GM23338 (cell line): Measurements from ENCODE around the gene KLHL5. TPM values are rescaled to one million over a fixed set of nuclear protein-coding genes. Genes with fewer than 3 reads are reported as not detected.

Source experiments
- ATAC-seq: fragments of 200-7000 bp; cut with Tn5 transposase; 3 replicates; pipeline ENCODE4 v1.9.1; 2020
- DNase-seq: peaks from one replicate; pipeline ENCODE4 v3.0.0-alpha.2; 2015; ENCODE audit warnings: low spot score
- H2AFZ ChIP-seq: fragments of 200-600 bp; sonication (generic); 2 replicates; pipeline ENCODE4 v1.8.0; 2016; ENCODE audit warnings: antibody characterized with exemption, mild to moderate bottlenecking, moderate library complexity
- H3F3A ChIP-seq: fragments of 200-600 bp; sonication (generic); replicated peaks from 2 replicates; pipeline ENCODE4 v1.8.0; 2017; ENCODE audit warnings: antibody characterized with exemption, mixed run types, low read depth
- H3K27ac ChIP-seq: fragments of 200-600 bp; sonication (generic); 2 replicates; pipeline ENCODE4 v1.6.1; 2016; ENCODE audit warnings: low read depth
- H3K27me3 ChIP-seq: fragments of 200-600 bp; sonication (generic); 2 replicates; pipeline ENCODE4 v1.8.0; 2016; ENCODE audit warnings: mild to moderate bottlenecking, mixed run types, moderate library complexity; ENCODE audit not compliant: insufficient read depth
- H3K36me3 ChIP-seq: fragments of 200-600 bp; sonication (generic); 2 replicates; pipeline ENCODE4 v1.8.0; 2016; ENCODE audit warnings: mild to moderate bottlenecking; ENCODE audit not compliant: insufficient read depth
- H3K4me1 ChIP-seq: fragments of 200-600 bp; sonication (generic); 2 replicates; pipeline ENCODE4 v1.8.0; 2016; ENCODE audit warnings: mild to moderate bottlenecking, moderate library complexity; ENCODE audit not compliant: insufficient read depth
- H3K4me2 ChIP-seq: fragments of 200-600 bp; sonication (generic); 2 replicates; pipeline ENCODE4 v1.7.1; 2017; ENCODE audit warnings: mixed run types
- H3K4me3 ChIP-seq: fragments of 200-600 bp; sonication (generic); 2 replicates; pipeline ENCODE4 v1.6.1; 2016; ENCODE audit warnings: mixed run types
- H3K79me2 ChIP-seq: fragments of 200-600 bp; sonication (generic); replicated peaks from 2 replicates; pipeline ENCODE4 v1.8.0; 2017; ENCODE audit warnings: mild to moderate bottlenecking; ENCODE audit not compliant: insufficient read depth
- H3K9me2 ChIP-seq: fragments of 200-600 bp; sonication (generic); 2 replicates; pipeline ENCODE4 v1.8.0; 2017; ENCODE audit not compliant: insufficient read depth
- H4K20me1 ChIP-seq: fragments of 200-600 bp; sonication (generic); replicated peaks from 2 replicates; pipeline ENCODE4 v1.8.0; 2017; ENCODE audit warnings: mild to moderate bottlenecking; ENCODE audit not compliant: insufficient read depth
- H3K27ac Mint-ChIP-seq: 2 replicates; pipeline ENCODE4 v1.8.0; 2020; ENCODE audit warnings: inconsistent platforms, mild to moderate bottlenecking, moderate library complexity, mixed read lengths
- H3K27me3 Mint-ChIP-seq: 3 replicates; pipeline ENCODE4 v1.8.0; 2022; ENCODE audit warnings: low read depth, mild to moderate bottlenecking, moderate library complexity, mixed read lengths, inconsistent platforms; ENCODE audit not compliant: insufficient read depth, poor library complexity
- H3K36me3 Mint-ChIP-seq: 3 replicates; pipeline ENCODE4 v1.8.0; 2021; ENCODE audit warnings: low read depth, mild to moderate bottlenecking, inconsistent platforms, moderate library complexity, mixed read lengths
- H3K4me1 Mint-ChIP-seq: 3 replicates; pipeline ENCODE4 v1.8.0; 2020; ENCODE audit warnings: mild to moderate bottlenecking, inconsistent platforms, mixed read lengths
- H3K4me3 Mint-ChIP-seq: 3 replicates; pipeline ENCODE4 v1.8.0; 2021; ENCODE audit warnings: moderate library complexity, mild to moderate bottlenecking, inconsistent platforms, mixed read lengths
- H3K9me3 Mint-ChIP-seq: 3 replicates; pipeline ENCODE4 v1.8.0; 2020; ENCODE audit warnings: moderate library complexity, mild to moderate bottlenecking, inconsistent platforms, mixed read lengths
- CTCF ChIP-seq, 2 experiments: fragments of 200-600 bp in 1 of 2; sonication (generic) in 1 of 2; conservative IDR thresholded peaks; 2 replicates each; pipeline versions ENCODE4 v1.5.1 to v1.6.1; 2016 to 2017; ENCODE audit warnings: antibody characterized with exemption in 2 of 2, low read depth in 2 of 2, mild to moderate bottlenecking in 2 of 2, moderate library complexity in 1 of 2
- EZH2phosphoT487 ChIP-seq: fragments of 200-600 bp; sonication (generic); IDR thresholded peaks from one replicate; pipeline ENCODE4 v1.8.1; 2018; ENCODE audit warnings: antibody characterized with exemption; ENCODE audit not compliant: unreplicated experiment
- JUNB ChIP-seq: IDR thresholded peaks from one replicate; pipeline ENCODE4 v1.6.1; 2016; ENCODE audit warnings: antibody characterized with exemption; ENCODE audit not compliant: unreplicated experiment
- NANOG ChIP-seq: IDR thresholded peaks from 2 replicates; pipeline ENCODE4 v1.6.1; 2016; ENCODE audit warnings: antibody characterized with exemption, borderline replicate concordance
- POLR2AphosphoS5 ChIP-seq: IDR thresholded peaks from 2 replicates; pipeline ENCODE4 v1.6.1; 2016; ENCODE audit warnings: antibody characterized with exemption, low read depth
- REST ChIP-seq: IDR thresholded peaks from one replicate; pipeline ENCODE4 v1.6.1; 2018; ENCODE audit warnings: antibody characterized with exemption; ENCODE audit not compliant: unreplicated experiment
- STAT1 ChIP-seq: IDR thresholded peaks from one replicate; pipeline ENCODE4 v1.6.1; 2016; ENCODE audit warnings: antibody characterized with exemption; ENCODE audit not compliant: unreplicated experiment
- ZNF114 ChIP-seq: fragments of 250-450 bp; sonication (Bioruptor Pico); IDR thresholded peaks from 2 replicates; pipeline ENCODE4 v1.5.0; 2020; ENCODE audit warnings: mild to moderate bottlenecking, moderate library complexity
- ZNF331 ChIP-seq: fragments of 250-450 bp; sonication (Bioruptor Pico); IDR thresholded peaks from 2 replicates; pipeline ENCODE4 v1.5.0; 2020; ENCODE audit warnings: low read depth, mild to moderate bottlenecking, moderate library complexity
- polyA plus RNA-seq: library from polyadenylated mRNA; unstranded; fragments of >200 nt; fragmentation: Nextera tagmentation; extraction: Ambion mirVana; gene quantifications from 2 replicates; pipeline ENCODE4 v1.2.1, GENCODE V29; 2016
- total RNA-seq: library from RNA; depleted of rRNA; stranded (reverse); fragments of >200 nt; shearing (Covaris generic); gene quantifications from 2 replicates; pipeline ENCODE4 v1.2.3, GENCODE V29; 2014

The KLHL5 gene
- total and polyA plus RNA-seq, 2 experiments from 2014 or later: 9.4 to 24.5 TPM

- TF ChIP-seq CTCF (conservative IDR thresholded peaks at IDR 0.05; ENCODE audit: low read depth in 2 of 2): no peak
- TF ChIP-seq STAT1: no peak
These were observed 16.2 kb upstream of the KLHL5 start (continued) for GRCh38 chr4:39045827-39046221.

- Histone ChIP-seq H3K79me2 (peaks cover 29% of the 10 kb centered on the region), H3K27ac (no peak overlapping the region)
These were observed 15.8 kb upstream of the KLHL5 start for GRCh38 chr4:39046249-39046648.

GRCh38 chr4:39047681-39048080 is 14.4 kb upstream of the KLHL5 start:
- Histone ChIP-seq H3K27ac (no peak overlapping the region), H3K27me3 (no peaks in the 10 kb centered on the region), H3K36me3 (no peaks in the 10 kb centered on the region), H2AFZ (no peak overlapping the region), H3K4me3 (no peak overlapping the region), H3K79me2 (peaks cover 41% of the 10 kb centered on the region), H3K4me1 (peaks cover 31% of the 10 kb centered on the region), H4K20me1 (0 out of 2 replicates have a peak, but pooled peaks cover 4% of the 10 kb centered on the region), H3K4me2 (no peak overlapping the region), H3K9me2 (no peaks in the 10 kb centered on the region), H3F3A (no peaks in the 10 kb centered on the region)
- DNase-seq: no peak
- H3K4me1 Mint-ChIP-seq: peaks cover 26% of the 10 kb centered on the region
- ATAC-seq: no peak
- no peaks in the 10 kb centered on the region for H3K9me3 Mint-ChIP-seq
- no peak overlapping the region for H3K4me3 Mint-ChIP-seq
- H3K27me3 Mint-ChIP-seq: peaks cover 5% of the 10 kb centered on the region
- H3K36me3 Mint-ChIP-seq: no peaks in the 10 kb centered on the region; the same call in 2 of the 3 replicates
- H3K27ac Mint-ChIP-seq: no peak overlapping the region
- TF ChIP-seq EZH2phosphoT487: no peak
- TF ChIP-seq ZNF331 (CRISPR knock-in tag): no peak
- TF ChIP-seq POLR2AphosphoS5: no peak
- TF ChIP-seq REST: no peak
- TF ChIP-seq JUNB: no peak
- no peak for TF ChIP-seq ZNF114 (CRISPR knock-in tag)
- no peak for TF ChIP-seq STAT1

More at GRCh38 chr4:39046249-39046648, 15.8 kb upstream of the KLHL5 start:
- DNase-seq: no peak
- H3F3A ChIP-seq: no peaks in the 10 kb centered on the region
- Mint-ChIP-seq H3K4me3 (peak overlapping the region; percentile 92), H3K27ac (no peak overlapping the region), H3K4me1 (peaks cover 25% of the 10 kb centered on the region), H3K36me3 (no peaks in the 10 kb centered on the region; the same call in 2 of the 3 replicates), H3K9me3 (no peaks in the 10 kb centered on the region), H3K27me3 (peaks cover 8% of the 10 kb centered on the region)
- H3K4me1 ChIP-seq: peaks cover 29% of the 10 kb centered on the region
- no peak overlapping the region for H2AFZ ChIP-seq
- H4K20me1 ChIP-seq: 0 out of 2 replicates have a peak, but pooled peaks cover 4% of the 10 kb centered on the region
- peak overlapping the region; percentile 91 for H3K4me2 ChIP-seq
- peak overlapping the region; percentile 89 for H3K4me3 ChIP-seq
- H3K27me3 ChIP-seq: no peaks in the 10 kb centered on the region
- no peaks in the 10 kb centered on the region for H3K9me2 ChIP-seq
- TF ChIP-seq ZNF331 (CRISPR knock-in tag) (no peak), NANOG (no peak), EZH2phosphoT487 (no peak)
- H3K36me3 ChIP-seq: no peaks in the 10 kb centered on the region
- ATAC-seq: no peak
